T-helper 9 cell (primary cell): Measurements from ENCODE around the gene ESPL1.
A peak's percentile ranks its signal among the peaks of the same experiment; 100 is the strongest.

ENCODE experiments used
- DNase-seq: peaks from one replicate; pipeline ENCODE4 v3.0.0-alpha.2; 2020
- total RNA-seq, 2 donors: gene quantifications; one replicate each; lab custom pipeline; 2026; lab: John Stamatoyannopoulos, UW

ESPL1 gene
- total RNA-seq: 1.4 to 4.2 reads per million in 2 donors

DNA sequence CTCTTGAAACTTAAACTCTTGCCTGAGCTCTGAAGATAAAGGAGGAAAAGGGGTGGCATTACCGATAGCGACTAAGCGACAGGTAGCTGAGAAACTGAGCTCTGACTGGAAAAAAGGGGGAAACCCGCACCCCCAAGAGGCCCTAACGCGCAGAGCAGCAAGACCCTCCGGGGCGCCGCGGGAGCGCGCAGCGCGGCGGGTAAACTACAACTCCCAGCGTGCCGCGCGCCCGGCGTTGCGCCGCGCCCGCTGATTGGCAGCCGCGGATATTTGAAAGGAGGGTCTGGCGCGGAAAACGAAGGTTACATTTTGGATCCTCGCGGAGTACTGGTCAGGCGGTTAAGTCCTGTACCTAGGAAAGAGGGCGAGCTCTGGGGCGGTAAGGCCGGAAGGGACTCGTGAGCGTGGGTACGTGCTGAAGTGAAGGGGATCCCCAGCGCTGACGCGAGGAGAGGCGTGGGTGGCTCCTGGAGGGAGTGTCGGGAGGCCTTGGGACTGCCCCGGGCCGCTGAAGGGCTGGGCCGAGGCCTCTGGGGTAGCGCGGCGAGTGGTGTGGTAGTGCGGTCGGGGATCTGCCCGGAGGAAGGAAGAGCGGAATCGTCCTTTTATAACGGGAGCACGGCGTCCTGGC, at the start of gene ESPL1:
Gene ESPL1, plus strand, starts transcription at position 301 of the 631 bp plus-strand sequence. CDS start 468 bp downstream, outside the sequence.
- DNase-seq: peak; percentile 71

DNA sequence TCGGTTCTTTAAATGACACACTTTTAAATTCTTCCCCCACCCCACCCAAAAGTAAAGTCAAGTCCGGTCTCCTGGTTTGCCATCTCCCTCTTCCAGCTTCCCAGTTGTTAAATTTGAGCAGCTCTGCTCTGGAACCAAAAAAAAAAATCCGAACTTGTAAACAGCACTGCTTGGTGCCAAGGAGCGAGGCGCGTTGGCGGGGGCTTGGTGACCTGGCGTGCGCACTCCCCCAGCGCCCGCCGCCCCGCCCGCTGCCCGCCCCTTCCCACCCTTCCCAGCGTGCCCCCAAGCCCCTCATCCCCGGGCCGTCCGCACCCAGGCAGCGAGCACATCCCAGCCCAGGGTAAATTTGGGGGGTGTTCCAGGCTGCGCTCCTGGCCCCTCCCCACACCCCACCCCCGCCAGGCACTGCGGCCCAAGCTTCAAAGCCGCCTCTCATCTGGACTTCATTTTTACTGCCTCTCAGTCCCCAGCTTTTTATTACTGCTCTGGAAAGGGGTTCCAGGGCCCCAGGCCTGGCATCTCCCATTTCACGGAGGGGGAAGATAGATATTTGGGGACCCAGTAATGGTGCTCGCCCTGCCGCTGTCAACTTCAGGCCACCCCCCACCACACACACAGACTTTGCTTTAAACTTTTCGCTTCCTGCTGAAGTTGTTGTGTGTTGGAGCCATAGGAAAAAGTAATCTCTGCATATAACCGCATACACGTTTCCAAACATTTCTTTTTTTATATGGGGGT, 49.4 kb upstream of the ESPL1 start:
- no peak for DNase-seq

- no peak for DNase-seq
Measured at GRCh38 chr12:53219292-53219955, 48.7 kb upstream of the ESPL1 start.

DNA sequence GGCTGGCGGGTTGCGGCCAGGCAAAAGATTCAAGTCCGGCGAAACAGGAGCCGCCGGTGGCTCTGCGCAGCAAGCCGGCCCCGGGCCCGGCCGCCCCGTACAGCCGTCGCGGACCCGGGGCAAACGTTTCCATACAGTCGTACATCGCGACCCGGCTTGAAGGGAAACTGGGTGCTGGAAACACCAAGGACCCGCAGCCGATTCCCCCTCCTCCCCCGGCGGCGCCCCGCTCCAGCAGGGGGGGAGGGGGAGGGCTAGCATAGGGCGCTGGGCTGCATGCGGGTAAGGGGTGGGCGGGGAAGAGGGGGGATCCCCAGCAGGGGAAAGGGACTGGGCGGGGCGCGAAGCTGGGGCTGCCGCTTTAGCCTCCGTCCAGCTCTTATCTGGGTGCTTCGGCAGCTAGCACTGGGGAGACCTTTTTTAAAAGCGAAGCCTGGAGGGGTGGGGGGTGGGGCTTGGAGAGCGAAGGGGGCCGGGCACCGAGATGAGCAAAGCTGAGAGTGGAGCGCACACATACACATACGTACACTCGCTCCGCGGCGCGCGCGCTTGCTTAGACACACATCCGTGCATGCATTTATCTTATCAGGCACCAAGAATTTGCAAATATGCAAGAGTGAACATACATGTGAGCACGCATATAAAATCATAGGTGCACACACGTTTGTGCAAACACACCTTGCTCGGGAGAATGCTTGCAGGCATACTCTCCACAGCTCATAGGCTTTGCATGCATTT, 48.0 kb upstream of the ESPL1 start:
- DNase-seq: peak; percentile 69

DNA sequence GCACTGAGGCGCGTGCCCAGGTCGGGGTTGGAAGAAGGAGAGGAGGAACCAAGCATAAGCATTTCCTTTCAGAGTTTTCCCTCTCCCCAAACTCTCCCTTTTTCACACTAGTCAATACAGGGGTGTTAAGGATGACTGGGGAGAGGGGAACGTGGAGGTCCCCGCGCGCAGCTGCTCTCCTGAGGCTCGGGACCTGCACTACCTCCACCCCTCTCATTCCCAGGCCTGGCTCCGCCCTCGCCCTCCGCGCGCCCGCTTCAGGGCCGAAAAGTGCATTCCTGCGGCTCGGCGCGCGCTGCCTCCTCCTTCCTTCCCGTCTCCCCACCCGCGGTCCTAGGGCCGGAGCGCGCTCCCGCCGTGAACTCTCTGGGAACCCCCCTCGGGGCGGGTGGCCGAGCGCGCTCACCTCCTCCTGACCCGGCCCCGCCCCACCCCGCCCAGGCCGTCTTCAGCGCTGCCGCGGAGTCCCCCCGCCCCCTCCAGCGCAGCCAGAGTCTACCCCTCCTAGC, 47.4 kb upstream of the ESPL1 start:
- DNase-seq: peak; percentile 70

DNA sequence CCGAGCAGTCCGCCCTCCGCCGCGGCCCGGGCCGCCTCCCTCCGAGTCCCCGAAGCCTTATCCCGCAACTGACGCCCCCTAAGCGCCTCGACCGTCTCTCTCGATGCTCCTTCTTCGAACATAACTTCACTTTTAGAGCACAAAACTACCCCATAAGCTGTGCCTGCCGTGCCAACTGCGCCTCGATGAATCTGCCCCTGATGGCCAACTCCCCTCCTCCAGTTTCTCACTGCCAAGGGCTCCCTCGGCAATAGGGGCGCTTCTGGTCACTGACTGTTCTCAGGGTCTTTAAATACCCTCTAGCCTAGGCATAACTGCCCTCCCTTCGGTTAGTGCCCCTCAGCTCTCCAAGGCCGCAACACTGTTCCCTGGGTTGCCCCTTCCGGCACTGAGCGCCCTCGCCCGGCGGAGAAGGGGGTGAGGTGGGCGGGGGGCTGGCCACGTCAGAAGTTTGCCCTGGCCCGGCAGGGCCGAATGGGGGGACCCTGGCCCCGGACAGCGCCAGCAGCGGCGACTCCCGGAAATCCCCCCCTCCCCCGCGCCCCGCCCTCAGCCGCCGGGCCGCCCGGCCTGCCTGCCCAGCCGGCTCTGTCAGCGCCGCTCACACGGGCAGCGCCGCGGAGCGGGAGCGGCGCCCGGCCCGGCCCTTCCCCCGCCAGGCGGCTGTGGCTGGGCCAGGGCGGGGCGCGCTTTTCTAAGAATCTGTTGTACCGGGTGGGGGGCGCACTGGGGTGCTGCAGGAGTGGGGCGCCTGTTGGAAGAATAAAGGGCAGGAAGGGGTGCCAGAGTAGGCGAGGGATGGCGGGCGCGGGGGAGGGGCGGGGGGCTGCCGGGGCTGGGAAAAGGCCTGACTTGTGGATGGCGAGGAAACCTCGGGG, 46.7 kb upstream of the ESPL1 start:
- DNase-seq: peak; percentile 43

- no peak for DNase-seq
Measured at GRCh38 chr12:53222170-53222721, 45.9 kb upstream of the ESPL1 start.

GRCh38 chr12:53222806-53223261, 45.3 kb upstream of the ESPL1 start:
- DNase-seq: no peak

GRCh38 chr12:53223389-53224060, 44.6 kb upstream of the ESPL1 start:
- peak; percentile 45 for DNase-seq

GRCh38 chr12:53224061-53224896, 43.8 kb upstream of the ESPL1 start:
- DNase-seq: no peak

DNA sequence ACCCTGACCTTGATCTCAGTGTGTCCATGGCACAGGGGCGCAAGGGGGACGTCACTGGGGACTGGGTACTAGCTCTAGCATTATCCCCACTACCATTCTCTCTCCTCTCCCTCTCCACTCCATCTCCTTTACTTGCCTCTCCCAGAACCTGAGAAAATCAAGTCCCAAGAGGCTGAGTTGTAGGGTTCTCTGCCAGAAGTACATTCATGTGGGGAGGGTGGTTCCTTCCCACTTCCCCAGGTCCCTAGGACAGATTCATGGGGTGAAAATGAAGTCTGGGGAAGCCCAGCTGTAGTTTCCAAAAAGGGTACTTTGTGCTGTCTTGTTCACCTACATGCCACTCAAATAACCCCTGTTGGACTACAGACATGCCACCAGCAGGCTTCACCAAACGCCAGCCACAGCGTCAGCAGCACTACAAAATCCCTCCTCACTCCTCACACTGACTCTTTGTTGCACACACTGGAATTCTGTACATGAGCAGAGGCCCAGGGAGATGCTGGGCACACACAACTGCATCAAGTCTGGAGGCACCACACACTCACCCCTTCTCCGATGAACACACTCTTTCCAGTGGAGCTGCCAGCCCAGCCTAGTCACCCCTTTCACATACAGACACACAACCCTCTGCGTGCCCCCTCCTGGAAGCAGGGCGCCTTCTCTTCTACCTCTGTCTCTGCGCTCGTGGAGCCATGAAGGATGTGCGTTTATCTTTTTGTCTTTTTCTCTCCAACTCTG, 43.0 kb upstream of the ESPL1 start:
- no peak for DNase-seq

GRCh38 chr12:53225635-53226424, 42.3 kb upstream of the ESPL1 start:
- no peak for DNase-seq

DNA sequence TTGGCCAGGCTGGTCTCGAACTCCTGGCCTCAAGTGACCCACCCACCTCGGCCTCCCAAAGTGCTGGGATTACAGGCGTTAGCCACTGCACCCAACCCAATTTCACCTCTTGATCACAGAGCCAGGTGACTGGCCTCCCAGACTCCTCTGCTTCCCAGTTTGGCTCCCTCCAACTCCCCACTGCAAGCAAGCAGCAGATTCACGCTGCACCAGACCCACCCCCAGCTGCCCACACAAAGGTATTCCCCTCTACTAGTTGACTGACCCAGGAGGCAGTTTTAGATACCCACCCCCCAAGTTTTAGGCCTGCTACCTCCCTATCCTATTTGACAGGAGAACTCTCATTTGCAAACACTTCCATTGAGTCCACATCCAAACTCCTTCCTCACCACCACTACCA, 41.3 kb upstream of the ESPL1 start:
- DNase-seq: no peak

- DNase-seq: no peak
Measured at GRCh38 chr12:53227341-53227740, 40.8 kb upstream of the ESPL1 start.

DNA sequence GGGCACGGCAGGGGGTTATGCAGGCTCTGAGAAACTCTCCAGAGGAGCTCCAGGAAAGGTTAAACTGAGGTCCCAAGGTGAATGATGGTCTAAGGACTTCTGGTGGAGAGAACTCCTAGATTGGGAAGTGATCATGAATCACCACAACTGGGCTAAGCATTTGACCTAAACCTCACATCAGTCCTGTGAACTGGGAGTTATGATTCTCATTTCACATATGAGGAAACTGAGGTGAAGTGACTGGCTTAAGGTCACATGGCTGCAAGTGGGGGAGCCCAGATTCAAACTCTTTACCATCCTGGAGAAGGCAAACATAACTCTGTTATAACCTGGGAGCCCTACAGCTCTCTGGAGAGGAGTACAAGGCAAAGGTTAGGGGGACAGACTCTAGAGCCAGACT, 40.3 kb upstream of the ESPL1 start:
- no peak for DNase-seq

GRCh38 chr12:53229454-53229853, 38.6 kb upstream of the ESPL1 start:
- DNase-seq: no peak

DNA sequence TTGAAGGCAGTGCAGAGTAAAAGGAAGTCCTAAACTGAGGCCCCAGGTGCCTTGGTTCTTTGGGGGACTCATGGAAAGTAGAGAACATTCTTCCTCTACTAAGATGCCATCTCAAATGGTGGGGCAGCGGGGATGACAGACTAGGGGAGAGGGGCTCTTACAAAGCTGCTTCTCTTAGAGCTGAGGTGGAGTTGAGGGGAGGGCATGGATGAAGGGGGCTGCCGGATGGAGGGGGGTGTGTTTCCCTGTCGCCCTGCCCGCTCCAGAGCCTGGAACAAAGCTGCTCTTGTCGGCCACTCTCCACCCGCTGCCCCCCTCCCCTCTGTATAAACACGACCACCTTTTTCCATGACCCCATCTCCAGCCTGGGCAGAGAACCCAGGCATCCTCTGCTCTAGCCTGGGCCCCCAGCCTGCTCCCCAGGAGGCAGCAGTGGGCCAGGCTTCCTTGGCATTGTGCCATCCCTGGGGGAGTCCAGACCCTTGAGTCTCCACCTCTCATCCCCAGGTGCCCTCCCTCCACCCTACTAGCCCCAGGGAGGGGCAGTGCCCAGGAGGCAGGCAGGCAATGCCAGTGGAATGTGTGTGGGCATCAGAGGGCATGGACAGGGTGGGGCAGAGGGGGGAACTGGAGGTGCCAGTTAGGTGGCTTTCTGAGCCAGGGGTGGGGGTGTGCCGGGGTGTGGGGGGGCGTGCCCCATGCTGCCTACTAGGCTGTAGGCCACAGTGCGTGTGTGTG, 37.8 kb upstream of the ESPL1 start:
- DNase-seq: no peak

DNA sequence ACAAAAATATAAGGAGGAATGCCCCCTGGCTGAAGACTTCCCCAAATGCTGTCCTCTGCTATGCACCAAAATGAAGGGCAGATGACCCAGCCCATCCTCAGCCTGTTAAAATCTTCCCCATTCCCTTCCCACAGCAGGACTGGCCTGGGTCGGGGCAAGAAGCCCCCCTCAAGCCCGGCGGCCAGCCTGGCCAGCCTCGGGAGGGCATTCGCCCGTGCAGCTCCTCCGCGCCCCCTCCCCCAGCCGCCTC, 36.5 kb upstream of the ESPL1 start:
- no peak for DNase-seq
